Erythroblast (primary cell): ENCODE results near the gene NPY2R.

Experiments
- DNase-seq, 2 experiments: peaks; one replicate each; lab custom pipeline; 2025; lab: John Stamatoyannopoulos, UW
- GATA1 ChIP-seq: IDR thresholded peaks from 2 replicates; pipeline ENCODE4 v1.6.1; 2011; ENCODE audit warnings: low read depth, mild to moderate bottlenecking, control low read depth, low read length, moderate library complexity
- POLR2A ChIP-seq: IDR thresholded peaks from 2 replicates; pipeline ENCODE4 v1.6.1; 2011; ENCODE audit warnings: mild to moderate bottlenecking, low read length

NPY2R gene

GRCh38 chr4:155228713-155229112 is 20.3 kb downstream of the NPY2R start:
- DNase-seq, result no peak
- TF ChIP-seq POLR2A (no peak), GATA1 (no peak)

DNA sequence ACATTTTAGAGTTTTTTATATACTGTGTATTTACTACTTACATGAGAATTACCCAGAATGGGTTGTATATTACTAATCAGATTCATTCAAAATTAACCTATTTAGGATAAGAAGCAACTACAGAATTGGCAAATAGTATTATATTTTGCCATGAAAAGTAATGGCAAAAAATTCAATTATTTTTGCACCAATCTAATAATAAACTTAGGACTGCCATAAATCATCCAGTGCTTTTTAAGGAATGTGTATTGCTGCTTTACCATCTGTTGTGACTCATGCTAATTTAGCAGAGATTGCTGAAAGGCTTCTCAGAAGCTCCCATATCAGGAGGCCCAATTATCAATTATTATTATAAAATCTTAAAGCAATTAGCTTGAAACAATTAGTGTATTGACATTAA is 24.0 kb downstream of the NPY2R start:
- TF ChIP-seq POLR2A, result no peak
- no peak for TF ChIP-seq GATA1
- DNase-seq, result no peak

- TF ChIP-seq GATA1 (no peak), POLR2A (no peak)
- no peak for DNase-seq
These were observed 25.8 kb downstream of the NPY2R start for GRCh38 chr4:155234206-155234605.

DNA sequence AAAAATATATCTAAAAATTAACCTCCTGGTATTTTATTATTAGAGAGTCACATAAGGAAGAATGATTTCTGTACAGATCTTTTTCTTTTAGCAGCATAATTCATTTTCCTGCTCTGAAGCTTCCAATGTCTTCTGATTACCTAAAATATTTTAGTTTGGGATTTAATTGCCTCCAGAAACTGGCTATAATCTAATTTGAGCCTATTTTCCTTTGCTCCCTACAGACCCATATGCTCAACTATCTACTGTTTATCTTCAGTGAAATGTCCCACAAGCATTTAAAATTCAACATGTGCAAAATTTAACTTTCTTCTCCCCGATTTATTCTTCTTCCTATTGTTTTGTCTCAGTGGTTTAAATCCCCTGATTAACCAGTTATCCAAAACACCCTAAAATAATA is 29.1 kb downstream of the NPY2R start:
- no peak for DNase-seq
- TF ChIP-seq GATA1, result no peak
- no peak for TF ChIP-seq POLR2A

GRCh38 chr4:155241225-155241624 is 32.8 kb downstream of the NPY2R start:
- TF ChIP-seq POLR2A (no peak), GATA1 (no peak)
- DNase-seq, result no peak

DNA sequence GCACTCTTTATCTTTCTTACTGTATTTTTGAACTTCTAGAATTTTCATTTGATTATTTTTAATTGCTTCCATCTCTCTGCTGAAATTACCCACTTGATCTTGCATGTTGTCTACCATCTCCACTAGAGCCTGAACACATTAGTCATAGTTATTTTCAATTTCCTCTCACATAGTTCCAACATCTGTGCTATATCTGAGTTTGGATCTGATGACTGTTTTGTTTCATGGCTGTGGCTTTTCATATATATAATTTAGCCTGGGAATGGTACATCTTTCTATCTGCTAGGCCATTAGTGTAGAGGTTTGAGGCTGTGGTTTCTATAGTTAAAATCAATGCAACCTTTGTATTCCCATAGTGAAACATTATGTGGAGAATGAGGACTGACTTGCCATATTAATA is 33.2 kb downstream of the NPY2R start:
- TF ChIP-seq GATA1 (no peak), POLR2A (no peak)
- no peak for DNase-seq

DNA sequence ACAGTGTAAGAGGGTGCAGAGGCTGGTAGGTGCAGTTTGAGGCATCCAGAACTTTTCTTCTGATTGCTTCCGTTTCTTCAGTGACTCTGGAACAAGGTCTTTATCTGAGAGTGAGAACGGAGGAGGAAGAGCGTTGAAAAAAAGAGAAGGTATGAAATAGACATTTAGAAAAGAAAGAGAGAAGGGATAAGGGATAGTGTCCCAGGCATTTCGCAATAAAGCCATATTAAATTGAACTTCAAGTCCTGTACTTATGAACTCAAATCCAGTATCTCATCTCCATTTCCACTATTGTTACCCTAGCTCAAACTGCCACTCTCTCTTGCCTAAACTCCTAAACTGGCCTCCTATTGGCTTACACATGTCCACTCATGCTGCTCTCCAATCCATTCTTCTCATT is 36.7 kb downstream of the NPY2R start:
- TF ChIP-seq POLR2A (no peak), GATA1 (no peak)
- no peak for DNase-seq

- DNase-seq, result no peak
- TF ChIP-seq POLR2A (no peak), GATA1 (no peak)
These were observed 39.8 kb downstream of the NPY2R start for GRCh38 chr4:155248002-155248896.

DNA sequence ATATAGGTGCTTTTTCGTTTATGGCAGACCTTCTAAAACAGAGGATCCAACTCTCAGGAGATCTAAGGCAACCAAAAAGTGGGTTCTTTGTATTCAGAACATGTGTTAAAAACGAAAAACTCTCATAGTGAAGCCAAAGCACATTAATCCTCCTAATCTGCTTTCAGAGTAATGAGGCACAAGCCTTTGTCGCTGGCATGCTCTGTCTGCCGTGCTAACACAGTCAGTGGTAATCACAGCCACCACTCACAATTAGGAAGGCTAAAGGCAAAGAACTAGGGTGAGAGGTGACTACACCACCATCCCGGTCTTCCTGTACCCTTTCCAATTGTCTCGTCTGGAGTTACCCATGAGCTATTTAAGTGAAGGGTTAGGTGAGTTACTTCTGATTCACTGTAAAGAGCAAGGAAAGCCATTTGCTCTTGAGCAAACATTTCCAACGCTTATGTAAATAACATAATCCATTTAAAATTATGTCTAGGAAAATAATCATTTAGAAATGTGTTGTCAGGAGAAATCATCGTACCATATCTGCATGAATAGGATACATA is 40.7 kb downstream of the NPY2R start:
- no peak for DNase-seq
- TF ChIP-seq GATA1, result no peak
- TF ChIP-seq POLR2A, result no peak

- TF ChIP-seq POLR2A, result no peak
- no peak for TF ChIP-seq GATA1
- DNase-seq, result no peak
These were observed 43.9 kb downstream of the NPY2R start for GRCh38 chr4:155252327-155252726.

DNA sequence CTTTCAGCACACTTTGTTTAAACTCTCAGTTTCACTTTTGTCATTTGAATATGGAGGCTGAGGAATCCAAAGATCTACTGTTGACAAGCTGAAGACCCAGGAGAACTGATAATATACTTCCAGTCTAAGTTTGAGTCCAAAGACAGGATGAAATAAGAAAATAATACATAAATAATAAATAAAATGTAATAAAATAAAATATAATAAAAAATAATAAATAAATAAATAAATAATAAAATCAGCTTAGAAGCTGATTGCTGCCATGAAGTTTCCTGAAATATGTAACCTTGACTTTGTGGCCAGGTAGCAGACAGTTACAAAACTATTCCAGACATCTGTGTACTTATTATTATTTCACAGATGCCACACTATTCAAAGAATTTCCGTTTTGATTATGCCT is 55.0 kb downstream of the NPY2R start:
- TF ChIP-seq GATA1 (no peak), POLR2A (no peak)
- DNase-seq, result no peak

DNA sequence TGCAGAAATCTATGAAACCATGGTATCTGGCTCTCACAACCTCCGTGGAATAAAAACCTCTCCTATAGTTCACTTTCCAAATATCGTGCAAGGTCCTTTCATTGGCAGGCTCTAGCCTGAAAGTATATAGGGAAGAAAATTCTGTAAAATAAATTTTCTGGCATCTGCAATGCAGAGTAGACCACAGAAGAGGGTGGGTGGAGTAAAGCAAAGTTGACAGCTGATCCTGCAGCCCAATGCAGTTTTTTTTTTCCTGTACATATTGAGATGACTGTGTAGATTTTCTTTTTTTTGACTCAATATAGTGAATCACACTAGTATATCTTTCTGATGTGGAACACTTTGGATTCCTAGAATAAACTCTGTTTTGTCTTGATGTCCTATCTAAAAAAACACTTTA is 56.7 kb downstream of the NPY2R start:
- no peak for DNase-seq
- TF ChIP-seq POLR2A (no peak), GATA1 (no peak)
